Peyer's patch (tissue), 4 donors: ENCODE data around the gene STX1A. TPM values are rescaled to one million over a fixed set of nuclear protein-coding genes. Genes with fewer than 3 reads are reported as not detected.
"Not testable (repeated sequence)": the region's sequence is repeated elsewhere in the genome, so short reads cannot be mapped to it uniquely, and the experiment has no call there.

Source experiments
- DNase-seq, 3 donors: peaks; one replicate each; pipeline ENCODE4 v3.0.0-alpha.2; 2017 to 2019
- H3K27ac ChIP-seq, 4 donors: fragments of 200-600 bp; sonication (generic); one replicate each; pipeline ENCODE4 v1.5.1; 2016 to 2019
- H3K27me3 ChIP-seq, 2 donors: fragments of 200-600 bp; sonication (generic); one replicate each; pipeline ENCODE4 v1.5.1; 2019
- H3K36me3 ChIP-seq, 3 donors: fragments of 200-600 bp; sonication (generic); one replicate each; pipeline ENCODE4 v1.5.1; 2016 to 2019
- H3K4me1 ChIP-seq, 4 donors: fragments of 200-600 bp; sonication (generic); one replicate each; pipeline ENCODE4 v1.5.1; 2016 to 2019
- H3K4me3 ChIP-seq, 4 donors: fragments of 200-600 bp; sonication (generic); 1 replicate in 3 of 4; 2 replicates in 1 of 4; pipeline ENCODE4 v1.5.1; 2016 to 2019; ENCODE audit warnings: mild to moderate bottlenecking in 1 of 4
- H3K9me3 ChIP-seq, 4 donors: fragments of 200-600 bp; sonication (generic); one replicate each; pipeline ENCODE4 v1.5.1; 2016 to 2019; ENCODE audit warnings: mild to moderate bottlenecking in 1 of 4
- CTCF ChIP-seq, 6 experiments: fragments of 450-650 bp in 4 of 6; fragments of 200-600 bp in 2 of 6; sonication (generic) in 1 of 6; IDR thresholded peaks; one replicate each; pipeline ENCODE4 v1.5.1; 2017 to 2019; ENCODE audit warnings: antibody characterized with exemption in 6 of 6, mild to moderate bottlenecking in 3 of 6, moderate library complexity in 1 of 6
- POLR2A ChIP-seq, 2 donors: fragments of 450-650 bp; IDR thresholded peaks; one replicate each; pipeline ENCODE4 v1.5.1; 2017; ENCODE audit warnings: antibody characterized with exemption in 2 of 2, mild to moderate bottlenecking in 2 of 2, moderate library complexity in 2 of 2
- total RNA-seq, 4 donors: library from RNA; depleted of rRNA; stranded (reverse); fragments of >200 nt; gene quantifications; one replicate each; pipeline ENCODE4 v1.1.0, GENCODE V29; 2016

The STX1A gene
- total RNA-seq, 4 donors from 2014 or later: 5.6 to 27.3 (median 23.3) TPM

- H3K36me3 ChIP-seq: no peaks in the 10 kb centered on the region
- TF ChIP-seq CTCF (IDR thresholded peaks at IDR 0.05) (no peak), POLR2A (IDR thresholded peaks at IDR 0.05) (no peak)
- no peaks in the 10 kb centered on the region for H3K27me3 ChIP-seq
- H3K4me1 ChIP-seq: peaks cover 6 to 26% (median 9%) of the 10 kb centered on the region in 4 donors
- DNase-seq: no peak
- no peaks in the 10 kb centered on the region for H3K9me3 ChIP-seq
- H3K27ac ChIP-seq: no peak overlapping the region
- no peak overlapping the region for H3K4me3 ChIP-seq
These were observed 40.6 kb downstream of the STX1A start for GRCh38 chr7:73678862-73679261.

- not testable (repeated sequence) for H3K36me3 ChIP-seq, DNase-seq, H3K9me3 ChIP-seq, H3K4me3 ChIP-seq, H3K27me3 ChIP-seq, H3K27ac ChIP-seq
- peak in 3 of 6 experiments; percentile 20 to 32 (median 25) for TF ChIP-seq CTCF (IDR thresholded peaks at IDR 0.05)
- peaks cover 0 to 10% (median 0%) of the 10 kb centered on the region in 4 donors for H3K4me1 ChIP-seq
These were observed 43.4 kb downstream of the STX1A start for GRCh38 chr7:73676062-73676461.

- TF ChIP-seq POLR2A (IDR thresholded peaks at IDR 0.05): no peak
- no peak for TF ChIP-seq CTCF (IDR thresholded peaks at IDR 0.05)
- Histone ChIP-seq H3K9me3 (no peaks in the 10 kb centered on the region), H3K27ac (no peak overlapping the region), H3K4me3 (no peak overlapping the region), H3K27me3 (no peaks in the 10 kb centered on the region), H3K36me3 (no peaks in the 10 kb centered on the region), H3K4me1 (no peaks in the 10 kb centered on the region)
- no peak for DNase-seq
These were observed 44.9 kb downstream of the STX1A start for GRCh38 chr7:73674468-73675124.

- Histone ChIP-seq H3K27me3 (no peaks in the 10 kb centered on the region), H3K27ac (no peak overlapping the region), H3K4me1 (peaks cover 0 to 18% (median 5%) of the 10 kb centered on the region in 4 donors), H3K4me3 (no peak overlapping the region), H3K36me3 (no peaks in the 10 kb centered on the region), H3K9me3 (no peaks in the 10 kb centered on the region)
- no peak for TF ChIP-seq POLR2A (IDR thresholded peaks at IDR 0.05)
- no peak for DNase-seq
These were observed 47.5 kb downstream of the STX1A start for GRCh38 chr7:73671857-73672445.

- no peak for TF ChIP-seq POLR2A (IDR thresholded peaks at IDR 0.05)
- TF ChIP-seq CTCF (IDR thresholded peaks at IDR 0.05): no peak
- H3K27ac ChIP-seq: no peak overlapping the region
- peaks cover 0 to 19% (median 5%) of the 10 kb centered on the region in 4 donors for H3K4me1 ChIP-seq
- no peaks in the 10 kb centered on the region for H3K9me3 ChIP-seq
- no peaks in the 10 kb centered on the region for H3K36me3 ChIP-seq
- H3K27me3 ChIP-seq: no peaks in the 10 kb centered on the region
- no peak overlapping the region for H3K4me3 ChIP-seq
- no peak for DNase-seq
These were observed 48.2 kb downstream of the STX1A start for GRCh38 chr7:73671322-73671661.

- TF ChIP-seq CTCF (IDR thresholded peaks at IDR 0.05) (no peak), POLR2A (IDR thresholded peaks at IDR 0.05) (no peak)
- Histone ChIP-seq H3K27me3 (no peaks in the 10 kb centered on the region), H3K4me1 (peaks cover 0 to 19% (median 5%) of the 10 kb centered on the region in 4 donors), H3K36me3 (no peaks in the 10 kb centered on the region), H3K9me3 (no peaks in the 10 kb centered on the region), H3K27ac (no peak overlapping the region), H3K4me3 (no peak overlapping the region)
- no peak for DNase-seq
These were observed 49.5 kb downstream of the STX1A start for GRCh38 chr7:73669858-73670385.
